ENCODE results near the gene FN1. TPM values are rescaled to one million over a fixed set of nuclear protein-coding genes. Genes with fewer than 3 reads are reported as not detected.

Gene FN1
- total RNA-seq, 2 donors from 2014 or later = 84.2 to 257 TPM

DNA sequence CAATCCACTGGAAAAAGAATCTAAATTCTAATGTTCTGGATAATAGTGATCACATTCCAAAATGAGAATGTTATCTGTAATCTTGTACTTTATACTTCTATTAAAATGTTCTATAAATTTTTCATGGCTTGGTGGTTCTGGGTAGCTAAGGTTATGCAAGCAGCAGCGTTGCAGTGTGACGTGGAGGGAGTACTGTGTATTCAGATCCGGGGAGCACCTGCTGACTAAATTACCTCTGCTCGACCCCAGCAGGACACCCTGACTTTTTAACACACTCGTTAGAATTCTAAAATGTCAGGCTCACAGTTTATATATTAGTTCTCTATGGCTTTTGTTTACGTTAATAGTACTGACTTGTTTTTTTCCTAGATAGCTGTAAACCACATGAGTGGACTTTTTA, 111.1 kb downstream of the FN1 start:
- peak; percentile 53 for DNase-seq (ENCODE audit: low spot score)
- TF ChIP-seq POLR2AphosphoS5 (IDR thresholded peaks at IDR 0.05) = peak; percentile 77
- no peak for TF ChIP-seq POLR2A (IDR thresholded peaks at IDR 0.05)
- no peak overlapping the region for H3K4me3 ChIP-seq
- WGBS = 19% methylated on average over 6 of the region's 6 CpGs
- H3K27ac ChIP-seq = peak overlapping the region; percentile 41 to 66
- H3K4me1 ChIP-seq (replicated peaks) = peaks cover 5% of the 10 kb centered on the region
- H3K27me3 ChIP-seq (replicated peaks; ENCODE audit: insufficient read depth) = no peaks in the 10 kb centered on the region
- peaks cover 0 to 15% of the 10 kb centered on the region in 2 donors for H3K36me3 ChIP-seq
- H3K9me3 ChIP-seq = no peaks in the 10 kb centered on the region
- intact Hi-C loops (cut with DNase I) = no loop called here

DNA sequence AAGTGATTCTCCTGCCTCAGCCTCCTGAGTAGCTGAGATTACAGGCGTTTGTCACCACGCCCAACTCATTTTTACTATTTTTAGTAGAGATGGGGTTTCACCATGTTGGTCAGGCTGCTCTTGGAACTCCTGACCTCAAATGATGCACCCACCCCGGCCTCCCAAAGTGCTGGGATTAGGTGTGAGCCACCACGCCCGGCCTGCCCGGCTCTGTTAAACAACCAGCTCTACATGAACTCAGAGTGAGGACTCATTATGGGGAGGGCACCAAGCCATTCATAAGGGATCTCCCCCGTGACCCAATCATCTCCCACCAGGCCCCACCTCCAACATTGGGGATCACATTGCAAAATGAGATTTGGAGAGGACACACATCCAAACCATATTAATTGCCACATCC, 115.2 kb downstream of the FN1 start:
- intact Hi-C loops (cut with DNase I) = no loop called here
- Histone ChIP-seq H3K36me3 (peaks cover 0 to 6% of the 10 kb centered on the region in 2 donors), H3K27ac (no peak overlapping the region), H3K4me3 (no peak overlapping the region), H3K9me3 (no peaks in the 10 kb centered on the region), H3K4me1 (replicated peaks) (peaks cover 5% of the 10 kb centered on the region), H3K27me3 (replicated peaks; ENCODE audit: insufficient read depth) (no peaks in the 10 kb centered on the region)
- no peak for DNase-seq (ENCODE audit: low spot score)
- no peak for TF ChIP-seq POLR2AphosphoS5 (IDR thresholded peaks at IDR 0.05)
- TF ChIP-seq CTCF (IDR thresholded peaks at IDR 0.05) = no peak
- TF ChIP-seq POLR2A (IDR thresholded peaks at IDR 0.05) = no peak
- WGBS = 95% methylated on average over 7 of the region's 7 CpGs

DNA sequence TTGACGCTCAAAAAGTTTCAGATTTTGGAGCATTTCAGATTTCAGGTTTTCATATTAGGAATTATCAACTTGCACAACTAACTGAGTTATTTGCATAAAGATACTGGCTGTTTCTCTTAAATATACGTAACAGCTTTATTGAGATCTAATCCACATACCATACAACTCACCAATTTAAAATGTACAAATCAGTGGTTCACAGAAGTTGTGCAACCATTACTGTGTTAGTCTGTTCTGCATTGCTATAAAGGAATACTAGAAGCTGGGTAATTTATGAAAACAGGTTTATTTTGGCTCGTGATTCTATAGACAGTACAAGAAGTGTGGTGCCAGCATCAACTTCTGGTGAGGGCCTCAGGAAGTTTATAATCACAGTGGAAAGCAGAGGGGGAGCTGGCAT, 115.8 kb downstream of the FN1 start:
- Histone ChIP-seq H3K27ac (no peak overlapping the region), H3K9me3 (no peaks in the 10 kb centered on the region), H3K4me1 (replicated peaks) (peaks cover 5% of the 10 kb centered on the region), H3K36me3 (peaks cover 0 to 6% of the 10 kb centered on the region in 2 donors), H3K4me3 (no peak overlapping the region), H3K27me3 (replicated peaks; ENCODE audit: insufficient read depth) (no peaks in the 10 kb centered on the region)
- DNase-seq (ENCODE audit: low spot score) = no peak
- intact Hi-C loops (cut with DNase I) = no loop called here
- WGBS = 90% methylated on average over 3 of the region's 3 CpGs
- TF ChIP-seq POLR2AphosphoS5 (IDR thresholded peaks at IDR 0.05) (no peak), CTCF (IDR thresholded peaks at IDR 0.05) (no peak), POLR2A (IDR thresholded peaks at IDR 0.05) (no peak)

DNA sequence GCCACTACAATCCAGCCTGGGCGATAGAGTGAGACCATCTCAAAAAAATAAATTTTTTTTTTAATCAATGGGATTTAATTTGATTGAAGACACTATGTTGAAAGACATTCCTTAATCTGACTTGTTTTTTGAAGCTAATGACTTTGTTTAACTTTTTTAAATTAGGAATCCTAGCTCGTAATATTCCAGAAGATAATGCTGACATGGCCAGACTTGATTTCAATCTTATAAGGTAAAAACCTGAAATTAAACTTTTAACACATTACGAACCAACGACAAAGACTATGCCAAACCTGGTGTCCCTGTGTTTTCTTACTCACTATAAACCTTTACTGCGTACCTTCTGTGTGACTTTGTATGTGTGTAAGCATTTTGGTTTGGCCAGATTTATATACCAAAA, 116.4 kb downstream of the FN1 start:
- no peaks in the 10 kb centered on the region for H3K27me3 ChIP-seq (replicated peaks; ENCODE audit: insufficient read depth)
- intact Hi-C loops (cut with DNase I) = loop anchor here (10.0 kb wide), 1 partner anchor 595 kb away; no protein-coding TSS in a partner anchor
- no peak for DNase-seq (ENCODE audit: low spot score)
- WGBS = 95% methylated on average over 5 of the region's 5 CpGs
- H3K36me3 ChIP-seq = peaks cover 0 to 6% of the 10 kb centered on the region in 2 donors
- no peak overlapping the region for H3K27ac ChIP-seq
- no peak overlapping the region for H3K4me3 ChIP-seq
- no peaks in the 10 kb centered on the region for H3K9me3 ChIP-seq
- peaks cover 4% of the 10 kb centered on the region for H3K4me1 ChIP-seq (replicated peaks)
- TF ChIP-seq POLR2AphosphoS5 (IDR thresholded peaks at IDR 0.05) = no peak
- no peak for TF ChIP-seq CTCF (IDR thresholded peaks at IDR 0.05)
- TF ChIP-seq POLR2A (IDR thresholded peaks at IDR 0.05) = no peak

- Histone ChIP-seq H3K27ac (no peak overlapping the region), H3K9me3 (no peaks in the 10 kb centered on the region), H3K36me3 (peaks cover 0 to 6% of the 10 kb centered on the region in 2 donors), H3K27me3 (replicated peaks; ENCODE audit: insufficient read depth) (no peaks in the 10 kb centered on the region), H3K4me3 (no peak overlapping the region), H3K4me1 (replicated peaks) (peaks cover 3% of the 10 kb centered on the region)
- no peak for DNase-seq (ENCODE audit: low spot score)
- WGBS = 75% methylated on average over 2 of the region's 2 CpGs
- intact Hi-C loops (cut with DNase I) = loop anchor here (10.0 kb wide), 1 partner anchor 598 kb away; no protein-coding TSS in a partner anchor
- TF ChIP-seq POLR2AphosphoS5 (IDR thresholded peaks at IDR 0.05) (no peak), CTCF (IDR thresholded peaks at IDR 0.05) (no peak), POLR2A (IDR thresholded peaks at IDR 0.05) (no peak)
These were observed 119.5 kb downstream of the FN1 start for GRCh38 chr2:215316336-215316735.

Data from prostate gland (tissue), 2 donors.